Caco-2 (cell line): ENCODE results near the gene BIN2. TPM values are rescaled to one million over a fixed set of nuclear protein-coding genes. Genes with fewer than 3 reads are reported as not detected.

Experiments used
- BruUV-seq: library from RNA; stranded (reverse); fragments of 400-500 nt; replicated peaks from 2 replicates; lab custom pipeline; 2021; lab: Mats Ljungman, UMichigan
- CTCF ChIA-PET: fragments of 300-600 bp; sonication (Branson Sonifier 250); formaldehyde crosslinking; loops from one replicate; lab custom pipeline; 2022; ENCODE audit warnings: antibody characterized with exemption; lab: Charles Lee
- POLR2A ChIA-PET: fragments of 300-600 bp; sonication (Branson Sonifier 250); formaldehyde crosslinking; loops from one replicate; lab custom pipeline; 2022; ENCODE audit warnings: antibody characterized with exemption; lab: Charles Lee
- DNase-seq, 2 experiments: peaks; one replicate each; pipeline versions ENCODE4 v3.0.0 to v3.0.0-alpha.2; 2020 to 2022
- H3K27me3 ChIP-seq: replicated peaks from 2 replicates; pipeline ENCODE4 v1.6.0; 2011; ENCODE audit warnings: low read length; ENCODE audit not compliant: control insufficient read depth, insufficient read depth
- H3K36me3 ChIP-seq: 2 replicates; pipeline ENCODE4 v1.5.1; 2011; ENCODE audit warnings: low read length; ENCODE audit not compliant: control insufficient read depth, insufficient read depth
- H3K4me1 ChIP-seq: fragments of 250-450 bp; sonication (Bioruptor Pico); 2 replicates; pipeline ENCODE4 v1.5.1; 2020; ENCODE audit warnings: mild to moderate bottlenecking
- H3K4me3 ChIP-seq: 2 replicates; pipeline ENCODE4 v1.5.1; 2011; ENCODE audit warnings: low read depth, mild to moderate bottlenecking, control low read depth, low read length
- H3K9me3 ChIP-seq: fragments of 250-450 bp; sonication (Bioruptor Pico); 2 replicates; pipeline ENCODE4 v1.5.1; 2020; ENCODE audit warnings: mild to moderate bottlenecking, moderate library complexity
- H3K27ac Mint-ChIP-seq: one replicate; pipeline ENCODE4 v1.8.0; 2022; ENCODE audit warnings: mixed read lengths; ENCODE audit not compliant: unreplicated experiment
- H3K27me3 Mint-ChIP-seq: one replicate; pipeline ENCODE4 v1.8.0; 2022; ENCODE audit warnings: mixed read lengths; ENCODE audit not compliant: insufficient read depth, unreplicated experiment
- H3K36me3 Mint-ChIP-seq: one replicate; pipeline ENCODE4 v1.8.0; 2022; ENCODE audit warnings: mild to moderate bottlenecking, mixed read lengths; ENCODE audit not compliant: insufficient read depth, unreplicated experiment
- H3K4me1 Mint-ChIP-seq: one replicate; pipeline ENCODE4 v1.8.0; 2022; ENCODE audit warnings: low read depth, mixed read lengths; ENCODE audit not compliant: unreplicated experiment
- H3K4me3 Mint-ChIP-seq: one replicate; pipeline ENCODE4 v1.8.0; 2022; ENCODE audit warnings: mild to moderate bottlenecking, moderate library complexity, mixed read lengths; ENCODE audit not compliant: unreplicated experiment
- H3K9me3 Mint-ChIP-seq: one replicate; pipeline ENCODE4 v1.8.0; 2022; ENCODE audit warnings: mixed read lengths; ENCODE audit not compliant: unreplicated experiment
- intact Hi-C: fragments of 100-400 bp; cut with micrococcal nuclease; formaldehyde crosslinking; loops from one replicate; pipeline ENCODE4 v1.10.0; 2022; ENCODE audit not compliant: unreplicated experiment
- total RNA-seq: library from RNA; stranded (reverse); gene quantifications from 2 replicates; pipeline ENCODE4 v1.2.3, GENCODE V29; 2022
- TF ChIP-seq, protein P1 (sequence below), 2 experiments: fragments of 200-600 bp in 1 of 2; IDR thresholded peaks; 1 replicate in 1 of 2; 2 replicates in 1 of 2; pipeline versions ENCODE4 v1.5.1 to v1.8.0; 2011 to 2022; ENCODE audit warnings: antibody characterized with exemption in 1 of 2, control low read depth in 1 of 2, inconsistent platforms in 1 of 2, low read depth in 1 of 2, low read length in 1 of 2, mild to moderate bottlenecking in 1 of 2, moderate library complexity in 1 of 2; ENCODE audit not compliant: insufficient read depth in 1 of 2, severe bottlenecking in 1 of 2, unreplicated experiment in 1 of 2

Gene BIN2
- total RNA-seq, 1 experiment from 2014 or later = 0.18 TPM

GRCh38 chr12:51358496-51358895 lies 34.5 kb upstream of the BIN2 start:
- Histone ChIP-seq H3K4me1 (no peaks in the 10 kb centered on the region), H3K27me3 (no peaks in the 10 kb centered on the region), H3K4me3 (no peak overlapping the region), H3K9me3 (no peaks in the 10 kb centered on the region), H3K36me3 (peaks cover 9% of the 10 kb centered on the region)
- H3K4me1 Mint-ChIP-seq = no peaks in the 10 kb centered on the region
- H3K4me3 Mint-ChIP-seq = no peak overlapping the region
- BruUV-seq = no TSS peak
- no peaks in the 10 kb centered on the region for H3K27me3 Mint-ChIP-seq
- no peaks in the 10 kb centered on the region for H3K9me3 Mint-ChIP-seq
- CTCF ChIA-PET = no interaction called here
- peaks cover 89% of the 10 kb centered on the region for H3K36me3 Mint-ChIP-seq
- no peak overlapping the region for H3K27ac Mint-ChIP-seq
- TF ChIP-seq, protein P1, sequence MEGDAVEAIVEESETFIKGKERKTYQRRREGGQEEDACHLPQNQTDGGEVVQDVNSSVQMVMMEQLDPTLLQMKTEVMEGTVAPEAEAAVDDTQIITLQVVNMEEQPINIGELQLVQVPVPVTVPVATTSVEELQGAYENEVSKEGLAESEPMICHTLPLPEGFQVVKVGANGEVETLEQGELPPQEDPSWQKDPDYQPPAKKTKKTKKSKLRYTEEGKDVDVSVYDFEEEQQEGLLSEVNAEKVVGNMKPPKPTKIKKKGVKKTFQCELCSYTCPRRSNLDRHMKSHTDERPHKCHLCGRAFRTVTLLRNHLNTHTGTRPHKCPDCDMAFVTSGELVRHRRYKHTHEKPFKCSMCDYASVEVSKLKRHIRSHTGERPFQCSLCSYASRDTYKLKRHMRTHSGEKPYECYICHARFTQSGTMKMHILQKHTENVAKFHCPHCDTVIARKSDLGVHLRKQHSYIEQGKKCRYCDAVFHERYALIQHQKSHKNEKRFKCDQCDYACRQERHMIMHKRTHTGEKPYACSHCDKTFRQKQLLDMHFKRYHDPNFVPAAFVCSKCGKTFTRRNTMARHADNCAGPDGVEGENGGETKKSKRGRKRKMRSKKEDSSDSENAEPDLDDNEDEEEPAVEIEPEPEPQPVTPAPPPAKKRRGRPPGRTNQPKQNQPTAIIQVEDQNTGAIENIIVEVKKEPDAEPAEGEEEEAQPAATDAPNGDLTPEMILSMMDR (IDR thresholded peaks at IDR 0.05; ENCODE audit: insufficient read depth in 1 of 2, low read depth in 1 of 2, low read length in 1 of 2, severe bottlenecking in 1 of 2, unreplicated experiment in 1 of 2) = no peak
- intact Hi-C loops = no loop called here
- POLR2A ChIA-PET = no interaction called here
- DNase-seq = no peak

- no peaks in the 10 kb centered on the region for H3K9me3 ChIP-seq
- Mint-ChIP-seq H3K4me3 (no peak overlapping the region), H3K27ac (no peak overlapping the region), H3K27me3 (no peaks in the 10 kb centered on the region), H3K4me1 (no peaks in the 10 kb centered on the region), H3K9me3 (no peaks in the 10 kb centered on the region), H3K36me3 (peaks cover 82% of the 10 kb centered on the region)
- no TSS peak for BruUV-seq
- H3K27me3 ChIP-seq = no peaks in the 10 kb centered on the region
- H3K4me3 ChIP-seq = no peak overlapping the region
- no peaks in the 10 kb centered on the region for H3K4me1 ChIP-seq
- ChIA-PET POLR2A (interaction anchor here (0.5 kb wide), 1 partner anchor 31 kb away, joined by 3 read pairs; no protein-coding TSS in a partner anchor), CTCF (no interaction called here)
- TF ChIP-seq, protein P1 (IDR thresholded peaks at IDR 0.05; ENCODE audit: insufficient read depth in 1 of 2, low read depth in 1 of 2, low read length in 1 of 2, severe bottlenecking in 1 of 2, unreplicated experiment in 1 of 2) = no peak
- intact Hi-C loops = no loop called here
- no peak for DNase-seq
- H3K36me3 ChIP-seq = peaks cover 9% of the 10 kb centered on the region
Measured at GRCh38 chr12:51357374-51358047, 33.5 kb upstream of the BIN2 start.

- 0 out of 2 replicates have a peak, but pooled peaks cover 10% of the 10 kb centered on the region for H3K4me1 ChIP-seq
- TF ChIP-seq, protein P1 (IDR thresholded peaks at IDR 0.05; ENCODE audit: insufficient read depth in 1 of 2, low read depth in 1 of 2, low read length in 1 of 2, severe bottlenecking in 1 of 2, unreplicated experiment in 1 of 2) = peak; percentile 64 to 65
- CTCF ChIA-PET = interaction anchor here (0.5 to 2.9 kb wide), 3 partner anchors 11 to 33 kb away, joined by 3 to 14 read pairs (median 5); no protein-coding TSS in a partner anchor
- no peak overlapping the region for H3K27ac Mint-ChIP-seq
- H3K4me3 ChIP-seq = no peak overlapping the region
- TSS peak; percentile 61 for BruUV-seq
- peak; percentile 52 to 65 for DNase-seq
- no peaks in the 10 kb centered on the region for H3K9me3 Mint-ChIP-seq
- no peaks in the 10 kb centered on the region for H3K36me3 ChIP-seq
- peaks cover 11% of the 10 kb centered on the region for H3K4me1 Mint-ChIP-seq
- H3K9me3 ChIP-seq = no peaks in the 10 kb centered on the region
- no peaks in the 10 kb centered on the region for H3K27me3 Mint-ChIP-seq
- intact Hi-C loops = loop anchor here (5.0 kb wide), 1 partner anchor 365 kb away; no protein-coding TSS in a partner anchor
- H3K4me3 Mint-ChIP-seq = no peak overlapping the region
- POLR2A ChIA-PET = interaction anchor here (0.5 kb wide), 1 partner anchor 269 kb away, joined by 7 read pairs; no protein-coding TSS in a partner anchor
- H3K36me3 Mint-ChIP-seq = peaks cover 49% of the 10 kb centered on the region
- no peaks in the 10 kb centered on the region for H3K27me3 ChIP-seq
Measured at GRCh38 chr12:51351913-51352532, 28.0 kb upstream of the BIN2 start.
